Progenitor cell of endocrine pancreas (in vitro differentiated cells): ENCODE data around the gene CNTN1. TPM values are rescaled to one million over a fixed set of nuclear protein-coding genes. Genes with fewer than 3 reads are reported as not detected.

Experiments used
- DNase-seq: peaks from one replicate; pipeline ENCODE4 v3.0.0; 2021; ENCODE audit warnings: low spot score; ENCODE audit not compliant: unreplicated experiment
- H3K27ac Mint-ChIP-seq: 2 replicates; pipeline ENCODE4 v1.8.0; 2021; ENCODE audit warnings: mild to moderate bottlenecking, moderate library complexity, mixed read lengths
- H3K27me3 Mint-ChIP-seq: 2 replicates; pipeline ENCODE4 v1.8.0; 2021; ENCODE audit warnings: mixed read lengths
- H3K36me3 Mint-ChIP-seq: 2 replicates; pipeline ENCODE4 v1.8.0; 2022; ENCODE audit warnings: mixed read lengths; ENCODE audit not compliant: insufficient read depth
- H3K4me1 Mint-ChIP-seq: 2 replicates; pipeline ENCODE4 v1.8.0; 2021; ENCODE audit warnings: low read depth, mixed read lengths
- H3K4me3 Mint-ChIP-seq: 2 replicates; pipeline ENCODE4 v1.8.0; 2021; ENCODE audit warnings: low read depth, mild to moderate bottlenecking, moderate library complexity, mixed read lengths
- H3K9me3 Mint-ChIP-seq: 2 replicates; pipeline ENCODE4 v1.8.0; 2021; ENCODE audit warnings: low read depth, mixed read lengths
- total RNA-seq: library from RNA; stranded (reverse); gene quantifications from 2 replicates; pipeline ENCODE4 v1.2.1, GENCODE V29; 2021
- TF ChIP-seq, protein P1 (sequence below): fragments of 200-600 bp; sonication (generic); IDR thresholded peaks from one replicate; pipeline ENCODE4 v1.5.0; 2021; ENCODE audit warnings: antibody characterized with exemption, mild to moderate bottlenecking; ENCODE audit not compliant: unreplicated experiment

Gene CNTN1
- total RNA-seq, 1 donor from 2014 or later, result 3.1 TPM

DNA sequence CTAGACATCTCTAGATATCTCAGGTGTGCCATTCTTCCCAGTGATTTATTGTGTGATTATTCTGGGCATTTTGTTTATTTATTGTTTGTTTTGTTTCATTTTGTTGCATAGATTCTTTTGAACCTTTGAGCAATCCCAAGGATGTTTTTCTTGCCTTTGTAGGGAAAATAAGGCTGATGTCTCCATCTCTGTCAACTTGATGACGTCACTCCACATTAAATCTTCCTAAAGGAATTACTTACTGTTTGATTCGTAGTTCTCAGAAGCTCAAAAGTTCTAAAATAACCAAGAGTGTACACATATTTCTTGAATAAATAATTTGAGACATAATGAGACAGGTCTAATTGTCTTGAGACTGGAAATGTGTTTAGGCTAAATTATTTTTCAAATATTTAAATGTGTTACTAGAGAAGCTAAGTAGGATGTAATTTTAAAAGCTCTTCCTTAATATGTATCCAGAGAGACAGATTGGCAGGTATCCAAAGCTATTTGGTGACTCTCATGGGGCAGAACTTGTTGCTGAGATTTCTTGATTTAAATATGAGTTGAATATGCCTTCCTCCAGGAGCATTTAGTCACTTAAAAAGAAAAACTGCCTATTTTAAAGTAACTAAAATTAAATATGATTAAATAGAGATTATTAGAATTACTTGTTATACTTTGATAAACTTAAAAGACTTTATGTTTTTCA lies 128.7 kb downstream of the CNTN1 start:
- Mint-ChIP-seq H3K4me1 (peaks cover 2% of the 10 kb centered on the region), H3K27me3 (no peaks in the 10 kb centered on the region)

DNA sequence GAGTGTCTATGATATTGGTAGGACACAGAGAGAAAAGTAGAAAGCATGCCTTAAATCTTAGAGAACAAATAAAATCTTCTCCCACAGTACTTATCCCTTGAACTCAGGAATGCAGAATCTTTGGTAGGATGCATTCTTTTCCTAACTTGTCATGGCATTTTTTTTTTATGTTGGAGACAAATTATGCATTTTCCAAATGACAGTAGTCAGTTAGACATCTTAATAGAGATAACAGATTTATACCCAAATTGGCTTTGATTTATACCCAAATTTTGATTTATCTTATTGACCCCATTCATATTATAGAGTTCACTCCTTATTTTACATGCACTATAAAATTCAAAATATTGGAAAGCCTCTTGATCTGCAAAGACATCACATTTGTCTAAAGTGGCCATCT lies 132.9 kb downstream of the CNTN1 start:
- Mint-ChIP-seq H3K4me1 (peaks cover 3% of the 10 kb centered on the region), H3K36me3 (no peaks in the 10 kb centered on the region), H3K9me3 (no peaks in the 10 kb centered on the region)

More for the DNA sequence above, 128.7 kb downstream of the CNTN1 start:
- Mint-ChIP-seq H3K36me3 (no peaks in the 10 kb centered on the region), H3K27ac (no peak overlapping the region), H3K4me3 (no peak overlapping the region), H3K9me3 (peaks cover 7% of the 10 kb centered on the region)
- TF ChIP-seq, protein P1, sequence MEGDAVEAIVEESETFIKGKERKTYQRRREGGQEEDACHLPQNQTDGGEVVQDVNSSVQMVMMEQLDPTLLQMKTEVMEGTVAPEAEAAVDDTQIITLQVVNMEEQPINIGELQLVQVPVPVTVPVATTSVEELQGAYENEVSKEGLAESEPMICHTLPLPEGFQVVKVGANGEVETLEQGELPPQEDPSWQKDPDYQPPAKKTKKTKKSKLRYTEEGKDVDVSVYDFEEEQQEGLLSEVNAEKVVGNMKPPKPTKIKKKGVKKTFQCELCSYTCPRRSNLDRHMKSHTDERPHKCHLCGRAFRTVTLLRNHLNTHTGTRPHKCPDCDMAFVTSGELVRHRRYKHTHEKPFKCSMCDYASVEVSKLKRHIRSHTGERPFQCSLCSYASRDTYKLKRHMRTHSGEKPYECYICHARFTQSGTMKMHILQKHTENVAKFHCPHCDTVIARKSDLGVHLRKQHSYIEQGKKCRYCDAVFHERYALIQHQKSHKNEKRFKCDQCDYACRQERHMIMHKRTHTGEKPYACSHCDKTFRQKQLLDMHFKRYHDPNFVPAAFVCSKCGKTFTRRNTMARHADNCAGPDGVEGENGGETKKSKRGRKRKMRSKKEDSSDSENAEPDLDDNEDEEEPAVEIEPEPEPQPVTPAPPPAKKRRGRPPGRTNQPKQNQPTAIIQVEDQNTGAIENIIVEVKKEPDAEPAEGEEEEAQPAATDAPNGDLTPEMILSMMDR, result no peak
- no peak for DNase-seq

DNA sequence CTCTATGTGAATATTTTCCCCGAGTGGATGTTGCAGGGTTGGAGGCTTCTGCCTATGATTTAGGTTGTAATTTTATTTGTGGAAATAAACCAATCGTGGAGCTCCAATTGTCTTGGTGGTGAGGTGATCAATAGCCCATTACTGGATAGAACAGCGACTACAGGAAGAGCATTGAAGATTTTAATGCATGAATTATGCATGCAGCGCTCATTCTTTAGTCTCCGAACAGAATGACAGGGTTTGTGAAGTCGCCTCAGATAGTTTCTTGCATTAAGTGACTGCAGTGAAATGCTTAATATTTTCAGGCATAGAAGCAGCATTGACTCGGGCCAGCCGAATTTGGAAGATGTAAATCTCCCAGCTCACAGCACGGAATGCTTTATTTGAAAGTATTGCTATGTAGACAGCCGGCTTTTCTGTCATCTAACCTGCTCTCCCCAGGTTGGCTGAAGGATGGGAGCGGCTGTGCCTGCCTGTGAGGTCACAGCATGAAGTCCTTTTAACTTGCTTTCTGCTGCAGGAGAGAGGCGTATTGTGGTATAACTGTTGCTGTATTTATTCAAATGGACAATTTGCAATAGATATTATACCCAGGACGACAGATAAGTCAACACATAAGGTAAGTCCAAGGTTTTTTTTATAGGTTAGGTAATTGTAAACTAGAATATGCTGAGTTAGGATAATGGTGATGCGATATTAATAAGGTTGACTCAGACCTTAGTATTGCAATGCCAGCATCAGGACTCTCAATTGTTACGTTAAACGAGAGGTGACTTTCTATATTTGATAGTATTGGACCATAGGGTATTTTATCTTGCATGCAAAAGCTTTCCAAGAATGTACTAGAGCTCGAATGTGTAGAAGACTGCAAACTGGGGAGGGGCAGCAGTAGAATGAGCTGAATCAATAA lies 135.7 kb downstream of the CNTN1 start:
- Mint-ChIP-seq H3K27me3 (peaks cover 5% of the 10 kb centered on the region), H3K4me3 (no peak overlapping the region), H3K36me3 (no peaks in the 10 kb centered on the region), H3K27ac (no peak overlapping the region), H3K9me3 (no peaks in the 10 kb centered on the region), H3K4me1 (peaks cover 3% of the 10 kb centered on the region)
- TF ChIP-seq, protein P1, result no peak
- no peak for DNase-seq

More for the DNA sequence above, 132.9 kb downstream of the CNTN1 start:
- DNase-seq, result no peak
- H3K27ac Mint-ChIP-seq, result no peak overlapping the region
- H3K27me3 Mint-ChIP-seq, result peaks cover 5% of the 10 kb centered on the region
- TF ChIP-seq, protein P1, result no peak
- no peak overlapping the region for H3K4me3 Mint-ChIP-seq

DNA sequence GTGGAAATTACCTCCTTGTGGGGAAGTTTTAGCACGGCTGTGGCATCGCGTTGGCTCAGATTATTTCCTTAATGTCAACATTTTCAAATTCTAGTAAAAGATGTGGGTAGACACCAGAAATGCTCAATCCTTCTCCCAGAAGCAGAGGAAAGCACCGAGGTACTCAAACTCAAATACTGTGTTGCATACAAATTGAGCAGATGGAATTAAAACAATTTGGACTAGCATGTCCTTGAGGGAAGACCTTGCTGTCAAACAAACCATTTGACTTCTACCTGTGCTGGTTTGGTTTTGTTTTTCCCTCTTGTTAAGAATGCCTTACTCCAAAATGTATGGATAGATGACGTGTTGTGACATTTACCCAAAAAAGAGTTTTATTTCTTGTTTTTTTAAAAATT lies 136.4 kb downstream of the CNTN1 start:
- H3K27me3 Mint-ChIP-seq, result peaks cover 5% of the 10 kb centered on the region
- no peaks in the 10 kb centered on the region for H3K9me3 Mint-ChIP-seq
- no peak overlapping the region for H3K27ac Mint-ChIP-seq
- DNase-seq, result no peak
- H3K4me3 Mint-ChIP-seq, result no peak overlapping the region
- H3K4me1 Mint-ChIP-seq, result peaks cover 3% of the 10 kb centered on the region
- H3K36me3 Mint-ChIP-seq, result no peaks in the 10 kb centered on the region
- TF ChIP-seq, protein P1, result no peak

DNA sequence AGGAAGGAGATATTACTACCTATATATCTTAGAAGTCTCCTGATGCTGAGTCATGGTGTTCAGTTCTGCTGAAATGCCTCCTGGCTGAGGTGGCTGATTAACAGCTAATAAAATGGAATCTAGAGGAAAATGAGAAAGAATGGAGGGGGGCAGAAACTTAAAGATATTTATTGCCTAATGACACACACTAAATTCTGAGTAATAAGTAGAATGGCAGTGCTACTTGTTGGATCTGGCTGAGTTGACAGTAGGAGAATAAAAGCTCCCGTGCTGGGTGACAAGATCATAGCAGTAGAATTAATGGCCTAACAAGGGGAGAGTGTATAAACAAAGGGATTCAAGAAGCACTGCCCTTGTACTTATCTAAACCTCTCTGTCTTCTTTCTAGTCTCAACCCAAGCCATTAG lies 137.5 kb downstream of the CNTN1 start:
- Mint-ChIP-seq H3K27ac (no peak overlapping the region), H3K9me3 (no peaks in the 10 kb centered on the region), H3K27me3 (peaks cover 5% of the 10 kb centered on the region)

More for the DNA sequence above, 137.5 kb downstream of the CNTN1 start:
- Mint-ChIP-seq H3K4me1 (peaks cover 3% of the 10 kb centered on the region), H3K4me3 (no peak overlapping the region), H3K36me3 (no peaks in the 10 kb centered on the region)
- TF ChIP-seq, protein P1, result no peak
- no peak for DNase-seq
